ENCODE measurements around the gene HTT.

HTT gene

DNA sequence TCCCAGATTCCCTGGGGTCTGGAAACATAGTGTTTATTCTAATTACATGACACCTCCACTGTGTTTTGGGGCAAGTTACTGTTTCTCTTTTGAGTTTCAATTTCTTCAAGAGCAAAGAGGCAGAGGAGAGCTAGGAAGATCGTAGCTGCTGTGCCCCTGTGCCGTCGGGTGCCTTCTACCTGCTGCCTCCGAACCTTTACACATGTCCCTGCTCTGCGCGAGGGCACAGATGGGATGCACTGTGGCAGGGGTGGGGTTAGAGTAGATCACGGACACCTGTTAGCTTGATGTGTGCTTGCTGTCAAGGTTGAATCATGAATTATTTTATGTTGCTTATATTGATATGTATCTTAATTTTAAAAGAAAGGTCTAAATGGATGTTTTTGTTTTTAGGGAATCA is 103.4 kb downstream of the HTT start:
- no peak for DNase-seq

DNA sequence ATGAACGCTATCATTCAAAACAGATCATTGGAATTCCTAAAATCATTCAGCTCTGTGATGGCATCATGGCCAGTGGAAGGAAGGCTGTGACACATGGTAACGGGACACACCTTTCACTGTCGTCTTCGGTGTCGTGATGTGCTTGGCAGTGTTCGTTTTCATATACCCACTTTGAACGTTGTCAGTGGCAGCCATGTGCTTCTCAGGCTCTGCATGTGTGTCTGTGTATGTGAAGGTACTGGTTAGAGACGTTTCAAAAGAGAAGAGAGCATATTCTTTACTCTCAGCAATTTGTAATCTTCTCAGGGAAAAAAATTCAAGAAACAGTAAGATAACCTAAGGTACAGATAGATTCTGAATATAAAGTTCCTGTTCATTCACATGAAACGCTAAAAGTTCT is 103.9 kb downstream of the HTT start:
- no peak for DNase-seq

- DNase-seq = no peak
These were observed 104.7 kb downstream of the HTT start for GRCh38 chr4:3179126-3179706.

GRCh38 chr4:3183008-3183407 is 108.5 kb downstream of the HTT start:
- DNase-seq = no peak

GRCh38 chr4:3184725-3185124 is 110.2 kb downstream of the HTT start:
- no peak for DNase-seq

DNA sequence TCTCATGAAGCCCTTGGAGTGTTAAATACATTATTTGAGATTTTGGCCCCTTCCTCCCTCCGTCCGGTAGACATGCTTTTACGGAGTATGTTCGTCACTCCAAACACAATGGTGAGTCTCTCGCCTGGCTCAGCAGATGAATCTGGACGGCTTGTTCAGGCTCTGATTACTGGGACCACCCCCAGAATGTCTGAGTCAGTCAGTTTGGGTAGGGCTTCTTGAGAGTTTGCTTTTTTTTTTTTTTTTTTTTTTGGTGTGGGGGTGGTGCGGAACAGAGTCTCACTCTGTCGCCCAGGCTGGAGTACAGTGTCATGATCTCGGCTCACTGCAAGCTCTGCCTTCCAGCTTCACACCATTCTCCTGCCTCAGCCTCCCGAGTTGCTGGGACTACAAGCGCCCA is 112.1 kb downstream of the HTT start:
- no peak for DNase-seq

DNA sequence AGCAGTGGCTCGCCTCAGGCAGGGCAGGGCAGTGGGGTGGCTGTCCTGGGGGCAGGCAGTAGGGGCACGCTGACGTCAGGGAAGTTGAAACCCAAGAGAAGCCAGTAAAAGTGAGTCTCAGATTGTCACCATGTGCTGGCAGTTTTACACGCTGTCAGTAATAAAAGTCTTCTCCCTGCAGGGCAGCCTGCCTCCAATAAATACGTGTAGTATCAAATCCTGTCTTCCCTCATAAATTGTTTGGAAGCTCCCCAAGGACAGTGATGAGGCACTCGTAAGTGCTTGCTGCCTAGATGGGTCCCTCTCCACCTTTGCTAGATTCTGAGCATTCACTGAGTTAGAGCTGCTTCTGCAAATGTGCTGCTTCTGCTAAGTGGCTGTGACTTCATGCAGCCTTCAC is 113.6 kb downstream of the HTT start:
- no peak for DNase-seq

DNA sequence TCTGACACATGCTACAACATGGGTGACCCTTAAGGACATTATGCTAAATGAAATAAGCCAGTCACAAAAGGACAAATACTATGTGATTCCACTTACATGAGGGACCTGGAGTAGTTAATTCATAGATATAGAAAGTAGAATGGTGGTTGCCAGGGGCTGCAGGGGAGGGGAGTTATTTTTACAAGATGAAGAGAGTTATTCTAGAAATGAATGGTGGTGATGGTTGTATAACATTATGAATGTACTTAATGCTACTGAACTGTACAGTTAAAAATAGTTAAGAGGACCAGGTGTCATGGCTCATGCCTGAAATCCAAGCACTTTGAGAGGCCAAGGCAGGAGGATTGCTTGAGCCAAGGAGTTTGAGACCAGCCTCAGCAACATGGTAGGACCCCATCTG is 115.0 kb downstream of the HTT start:
- no peak for DNase-seq

- no peak for DNase-seq
These were observed 116.1 kb downstream of the HTT start for GRCh38 chr4:3190549-3190948.

DNA sequence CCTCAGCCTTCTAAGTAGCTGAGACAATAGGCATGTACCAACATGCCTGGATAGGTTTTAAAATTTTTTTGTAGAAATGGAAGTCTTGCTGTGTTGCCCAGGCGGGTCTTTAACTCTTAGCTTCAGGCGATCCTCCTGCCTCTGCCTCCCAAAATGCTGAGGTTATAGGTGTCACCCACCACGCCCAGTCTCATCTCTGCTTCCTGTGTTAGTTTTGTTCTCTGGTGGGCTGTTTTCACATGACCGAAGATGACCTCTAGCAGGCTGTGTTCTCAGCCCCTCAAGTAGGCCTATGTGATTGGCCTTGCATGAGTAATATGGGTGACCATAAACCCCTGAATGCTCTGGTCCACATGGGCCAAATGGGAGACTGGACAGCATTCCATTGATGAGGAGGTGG is 117.7 kb downstream of the HTT start:
- DNase-seq = no peak

- DNase-seq = no peak
These were observed 118.3 kb downstream of the HTT start for GRCh38 chr4:3192827-3193226.

GRCh38 chr4:3193531-3194203 is 119.2 kb downstream of the HTT start:
- no peak for DNase-seq

DNA sequence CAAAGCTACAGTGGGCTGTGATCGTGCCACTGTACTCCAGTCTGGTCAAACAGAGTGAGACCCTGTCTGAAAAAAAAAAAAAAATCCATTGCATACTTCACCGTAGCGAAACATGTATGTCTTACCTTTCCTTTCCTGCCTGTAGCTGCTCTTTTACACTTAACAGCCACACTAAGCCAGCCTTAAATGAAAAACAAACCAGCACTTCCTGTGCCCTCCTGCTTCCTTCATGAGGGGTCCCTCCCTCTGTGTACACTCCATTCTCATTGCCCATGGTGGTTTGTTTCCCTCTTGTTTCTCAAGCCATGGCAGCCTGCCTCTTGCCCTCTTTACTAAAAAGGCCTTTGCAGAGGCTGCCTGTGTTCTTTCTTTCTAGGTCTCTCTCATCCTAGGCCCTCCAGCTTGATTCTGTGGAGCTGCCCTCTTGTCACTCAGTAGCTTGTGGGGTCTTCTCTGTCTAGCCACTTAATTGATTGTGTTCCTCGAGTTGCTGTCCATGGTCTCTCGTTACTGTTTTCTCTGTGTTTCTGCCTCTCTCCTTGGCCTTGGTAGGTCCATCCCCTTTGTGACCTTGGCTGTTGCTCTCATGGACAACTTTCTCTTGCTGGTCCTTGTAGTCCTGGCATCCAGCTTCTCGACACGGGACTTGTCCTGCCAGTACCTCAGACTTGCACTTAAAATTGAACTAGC is 122.3 kb downstream of the HTT start:
- DNase-seq = no peak

DNA sequence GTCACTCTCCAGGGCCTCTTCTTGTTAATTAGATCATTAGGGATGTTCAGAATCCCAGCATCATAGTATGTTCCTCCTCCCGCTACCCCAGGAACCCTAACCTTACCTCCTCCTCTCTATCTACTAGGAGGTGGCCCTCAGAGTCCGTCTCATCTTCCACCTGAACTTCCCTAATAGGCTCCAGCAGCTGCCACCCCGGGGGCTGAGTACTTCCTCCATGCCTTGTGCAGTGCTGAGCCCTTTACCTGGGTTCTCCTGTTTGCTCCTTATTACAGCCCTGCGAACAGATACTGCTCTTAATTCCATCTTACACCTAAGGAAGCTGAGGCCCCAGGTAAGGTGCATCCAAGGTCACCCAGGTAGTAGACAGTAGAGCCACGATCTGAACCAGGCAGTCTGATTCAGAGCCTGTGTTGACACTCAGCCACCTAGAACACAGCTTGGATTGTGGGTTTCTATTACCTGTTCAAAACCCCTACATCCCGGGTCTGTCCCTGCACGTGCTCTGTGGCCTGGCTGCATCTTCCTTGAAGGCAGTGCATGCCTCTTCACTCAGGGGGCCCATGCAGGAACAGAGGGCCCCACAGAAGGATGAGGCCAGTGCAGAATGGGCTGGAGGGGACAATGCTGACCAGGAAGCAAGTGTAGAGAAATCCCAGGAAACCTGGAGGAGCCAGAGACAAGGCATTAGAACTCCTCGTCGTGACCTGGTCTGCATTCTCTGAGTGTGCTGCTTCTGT is 123.1 kb downstream of the HTT start:
- DNase-seq = no peak

DNA sequence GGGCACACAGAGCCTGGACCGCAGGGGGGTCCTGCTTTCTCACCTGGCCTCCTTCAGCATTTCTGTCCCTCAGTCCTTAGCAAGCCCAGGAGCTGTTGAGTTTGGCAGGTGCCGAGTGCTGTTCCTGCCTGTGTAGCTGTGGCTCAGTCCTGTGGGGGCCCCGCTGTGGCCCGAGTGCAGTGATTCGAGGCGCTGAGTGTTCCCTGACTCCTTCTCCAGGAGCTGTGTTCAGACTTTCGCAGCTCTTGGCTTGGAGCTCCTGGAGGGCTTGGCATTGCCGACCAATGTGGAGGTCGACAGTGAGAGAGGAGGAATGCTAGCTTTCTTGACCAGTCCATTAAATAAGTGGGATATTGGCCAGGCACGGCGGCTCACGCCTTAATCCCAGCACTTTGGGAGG is 124.4 kb downstream of the HTT start:
- no peak for DNase-seq

GRCh38 chr4:3199653-3200422 is 125.4 kb downstream of the HTT start:
- no peak for DNase-seq

DNA sequence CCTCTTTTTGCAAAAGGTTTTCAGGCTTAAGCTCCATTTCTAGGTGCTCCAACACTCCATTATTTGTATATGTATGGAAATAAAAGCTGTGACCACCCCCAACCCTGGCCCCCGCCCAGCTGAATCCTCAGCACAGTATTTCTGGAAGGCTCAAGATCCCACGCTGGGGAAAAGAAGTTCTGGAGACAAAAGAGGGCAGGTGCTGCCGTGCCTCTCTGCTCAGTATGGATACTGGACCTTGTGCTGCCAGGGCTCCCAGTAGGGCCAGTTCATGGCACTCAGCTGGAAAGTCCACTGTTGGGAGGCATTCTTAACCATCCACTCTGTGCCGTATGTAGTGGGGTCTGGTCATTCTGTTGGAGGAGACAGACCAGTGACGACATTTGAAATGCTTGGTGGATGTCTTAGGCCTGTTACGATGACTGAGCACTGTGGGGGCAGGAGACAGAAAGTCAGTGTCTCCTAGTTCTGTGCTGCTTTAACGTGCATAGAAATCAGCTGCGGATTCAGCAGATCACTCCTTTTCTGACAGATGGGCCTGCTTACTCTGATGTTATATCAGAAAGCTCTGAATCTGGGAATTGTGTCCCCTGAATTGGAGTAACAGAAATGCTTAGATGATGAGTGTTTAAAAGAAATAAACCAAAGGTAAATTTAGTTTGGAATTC is 126.1 kb downstream of the HTT start:
- no peak for DNase-seq

- peak; percentile 14 for DNase-seq
These were observed 127.5 kb downstream of the HTT start for GRCh38 chr4:3201718-3202702.

GRCh38 chr4:3202836-3203820 is 128.6 kb downstream of the HTT start:
- no peak for DNase-seq

GRCh38 chr4:3203971-3204431 is 129.5 kb downstream of the HTT start:
- DNase-seq = peak; percentile 58

All from EL (cell line).